GM23338 (cell line): ENCODE results near the gene RAD51B. TPM values are rescaled to one million over a fixed set of nuclear protein-coding genes. Genes with fewer than 3 reads are reported as not detected.

ENCODE experiments used
- ATAC-seq: fragments of 200-7000 bp; cut with Tn5 transposase; 3 replicates; pipeline ENCODE4 v1.9.1; 2020
- DNase-seq: peaks from one replicate; pipeline ENCODE4 v3.0.0-alpha.2; 2015; ENCODE audit warnings: low spot score
- H2AFZ ChIP-seq: fragments of 200-600 bp; sonication (generic); 2 replicates; pipeline ENCODE4 v1.8.0; 2016; ENCODE audit warnings: antibody characterized with exemption, mild to moderate bottlenecking, moderate library complexity
- H3F3A ChIP-seq: fragments of 200-600 bp; sonication (generic); replicated peaks from 2 replicates; pipeline ENCODE4 v1.8.0; 2017; ENCODE audit warnings: antibody characterized with exemption, mixed run types, low read depth
- H3K27ac ChIP-seq: fragments of 200-600 bp; sonication (generic); 2 replicates; pipeline ENCODE4 v1.6.1; 2016; ENCODE audit warnings: low read depth
- H3K27me3 ChIP-seq: fragments of 200-600 bp; sonication (generic); 2 replicates; pipeline ENCODE4 v1.8.0; 2016; ENCODE audit warnings: mild to moderate bottlenecking, mixed run types, moderate library complexity; ENCODE audit not compliant: insufficient read depth
- H3K36me3 ChIP-seq: fragments of 200-600 bp; sonication (generic); 2 replicates; pipeline ENCODE4 v1.8.0; 2016; ENCODE audit warnings: mild to moderate bottlenecking; ENCODE audit not compliant: insufficient read depth
- H3K4me1 ChIP-seq: fragments of 200-600 bp; sonication (generic); 2 replicates; pipeline ENCODE4 v1.8.0; 2016; ENCODE audit warnings: mild to moderate bottlenecking, moderate library complexity; ENCODE audit not compliant: insufficient read depth
- H3K4me2 ChIP-seq: fragments of 200-600 bp; sonication (generic); 2 replicates; pipeline ENCODE4 v1.7.1; 2017; ENCODE audit warnings: mixed run types
- H3K4me3 ChIP-seq: fragments of 200-600 bp; sonication (generic); 2 replicates; pipeline ENCODE4 v1.6.1; 2016; ENCODE audit warnings: mixed run types
- H3K79me2 ChIP-seq: fragments of 200-600 bp; sonication (generic); replicated peaks from 2 replicates; pipeline ENCODE4 v1.8.0; 2017; ENCODE audit warnings: mild to moderate bottlenecking; ENCODE audit not compliant: insufficient read depth
- H3K9me2 ChIP-seq: fragments of 200-600 bp; sonication (generic); 2 replicates; pipeline ENCODE4 v1.8.0; 2017; ENCODE audit not compliant: insufficient read depth
- H4K20me1 ChIP-seq: fragments of 200-600 bp; sonication (generic); replicated peaks from 2 replicates; pipeline ENCODE4 v1.8.0; 2017; ENCODE audit warnings: mild to moderate bottlenecking; ENCODE audit not compliant: insufficient read depth
- H3K27ac Mint-ChIP-seq: 2 replicates; pipeline ENCODE4 v1.8.0; 2020; ENCODE audit warnings: inconsistent platforms, mild to moderate bottlenecking, moderate library complexity, mixed read lengths
- H3K27me3 Mint-ChIP-seq: 3 replicates; pipeline ENCODE4 v1.8.0; 2022; ENCODE audit warnings: low read depth, mild to moderate bottlenecking, moderate library complexity, mixed read lengths, inconsistent platforms; ENCODE audit not compliant: insufficient read depth, poor library complexity
- H3K36me3 Mint-ChIP-seq: 3 replicates; pipeline ENCODE4 v1.8.0; 2021; ENCODE audit warnings: low read depth, mild to moderate bottlenecking, inconsistent platforms, moderate library complexity, mixed read lengths
- H3K4me1 Mint-ChIP-seq: 3 replicates; pipeline ENCODE4 v1.8.0; 2020; ENCODE audit warnings: mild to moderate bottlenecking, inconsistent platforms, mixed read lengths
- H3K4me3 Mint-ChIP-seq: 3 replicates; pipeline ENCODE4 v1.8.0; 2021; ENCODE audit warnings: moderate library complexity, mild to moderate bottlenecking, inconsistent platforms, mixed read lengths
- H3K9me3 Mint-ChIP-seq: 3 replicates; pipeline ENCODE4 v1.8.0; 2020; ENCODE audit warnings: moderate library complexity, mild to moderate bottlenecking, inconsistent platforms, mixed read lengths
- EZH2 ChIP-seq: fragments of 200-600 bp; sonication (generic); IDR thresholded peaks from one replicate; pipeline ENCODE4 v1.8.0; 2017; ENCODE audit warnings: antibody characterized with exemption, mild to moderate bottlenecking, low read depth; ENCODE audit not compliant: unreplicated experiment
- JUNB ChIP-seq: IDR thresholded peaks from one replicate; pipeline ENCODE4 v1.6.1; 2016; ENCODE audit warnings: antibody characterized with exemption; ENCODE audit not compliant: unreplicated experiment
- STAT1 ChIP-seq: IDR thresholded peaks from one replicate; pipeline ENCODE4 v1.6.1; 2016; ENCODE audit warnings: antibody characterized with exemption; ENCODE audit not compliant: unreplicated experiment
- ZNF114 ChIP-seq: fragments of 250-450 bp; sonication (Bioruptor Pico); IDR thresholded peaks from 2 replicates; pipeline ENCODE4 v1.5.0; 2020; ENCODE audit warnings: mild to moderate bottlenecking, moderate library complexity
- polyA plus RNA-seq: library from polyadenylated mRNA; unstranded; fragments of >200 nt; fragmentation: Nextera tagmentation; extraction: Ambion mirVana; gene quantifications from 2 replicates; pipeline ENCODE4 v1.2.1, GENCODE V29; 2016
- total RNA-seq: library from RNA; depleted of rRNA; stranded (reverse); fragments of >200 nt; shearing (Covaris generic); gene quantifications from 2 replicates; pipeline ENCODE4 v1.2.3, GENCODE V29; 2014
- TF ChIP-seq, protein P1 (sequence below): IDR thresholded peaks from one replicate; pipeline ENCODE4 v1.6.1; 2018; ENCODE audit warnings: antibody characterized with exemption; ENCODE audit not compliant: unreplicated experiment
- TF ChIP-seq, protein P2 (sequence below): fragments of 250-450 bp; sonication (Bioruptor Pico); IDR thresholded peaks from 2 replicates; pipeline ENCODE4 v1.5.0; 2020; ENCODE audit warnings: mild to moderate bottlenecking, moderate library complexity

RAD51B gene
- total and polyA plus RNA-seq, 2 experiments from 2014 or later, result 15.7 to 29.1 TPM

DNA sequence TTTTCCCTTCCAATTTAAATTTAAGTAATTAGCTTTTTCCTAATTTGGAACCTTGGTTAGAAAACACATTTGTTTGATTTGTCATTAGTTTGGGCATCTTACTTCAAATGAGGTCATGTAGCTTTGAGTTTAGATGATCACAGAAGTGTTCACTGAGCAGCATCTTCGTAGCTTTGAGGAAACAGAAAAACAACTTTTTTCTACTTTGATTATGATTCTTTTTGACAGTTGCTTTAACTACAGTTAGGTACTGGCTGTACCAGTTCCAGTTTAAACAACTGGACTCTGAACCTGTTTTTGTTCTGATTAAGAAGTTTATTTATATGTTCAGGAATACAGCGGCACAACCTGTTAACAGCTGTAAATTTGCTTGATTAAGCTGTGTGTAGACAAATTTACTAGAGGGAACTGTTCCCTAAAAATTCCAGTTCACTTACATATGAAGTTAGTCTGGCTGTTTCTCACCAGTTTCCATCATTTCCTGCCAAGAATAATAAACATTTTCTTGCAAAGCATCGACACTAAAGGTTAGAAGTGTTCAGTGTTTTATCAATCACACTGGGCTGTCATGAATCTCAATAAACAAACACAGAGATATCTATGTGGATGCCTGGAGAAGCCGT, 191.9 kb downstream of the RAD51B start (continued):
- TF ChIP-seq, protein P1, sequence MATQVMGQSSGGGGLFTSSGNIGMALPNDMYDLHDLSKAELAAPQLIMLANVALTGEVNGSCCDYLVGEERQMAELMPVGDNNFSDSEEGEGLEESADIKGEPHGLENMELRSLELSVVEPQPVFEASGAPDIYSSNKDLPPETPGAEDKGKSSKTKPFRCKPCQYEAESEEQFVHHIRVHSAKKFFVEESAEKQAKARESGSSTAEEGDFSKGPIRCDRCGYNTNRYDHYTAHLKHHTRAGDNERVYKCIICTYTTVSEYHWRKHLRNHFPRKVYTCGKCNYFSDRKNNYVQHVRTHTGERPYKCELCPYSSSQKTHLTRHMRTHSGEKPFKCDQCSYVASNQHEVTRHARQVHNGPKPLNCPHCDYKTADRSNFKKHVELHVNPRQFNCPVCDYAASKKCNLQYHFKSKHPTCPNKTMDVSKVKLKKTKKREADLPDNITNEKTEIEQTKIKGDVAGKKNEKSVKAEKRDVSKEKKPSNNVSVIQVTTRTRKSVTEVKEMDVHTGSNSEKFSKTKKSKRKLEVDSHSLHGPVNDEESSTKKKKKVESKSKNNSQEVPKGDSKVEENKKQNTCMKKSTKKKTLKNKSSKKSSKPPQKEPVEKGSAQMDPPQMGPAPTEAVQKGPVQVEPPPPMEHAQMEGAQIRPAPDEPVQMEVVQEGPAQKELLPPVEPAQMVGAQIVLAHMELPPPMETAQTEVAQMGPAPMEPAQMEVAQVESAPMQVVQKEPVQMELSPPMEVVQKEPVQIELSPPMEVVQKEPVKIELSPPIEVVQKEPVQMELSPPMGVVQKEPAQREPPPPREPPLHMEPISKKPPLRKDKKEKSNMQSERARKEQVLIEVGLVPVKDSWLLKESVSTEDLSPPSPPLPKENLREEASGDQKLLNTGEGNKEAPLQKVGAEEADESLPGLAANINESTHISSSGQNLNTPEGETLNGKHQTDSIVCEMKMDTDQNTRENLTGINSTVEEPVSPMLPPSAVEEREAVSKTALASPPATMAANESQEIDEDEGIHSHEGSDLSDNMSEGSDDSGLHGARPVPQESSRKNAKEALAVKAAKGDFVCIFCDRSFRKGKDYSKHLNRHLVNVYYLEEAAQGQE, result no peak
- TF ChIP-seq EZH2, result no peak

DNA sequence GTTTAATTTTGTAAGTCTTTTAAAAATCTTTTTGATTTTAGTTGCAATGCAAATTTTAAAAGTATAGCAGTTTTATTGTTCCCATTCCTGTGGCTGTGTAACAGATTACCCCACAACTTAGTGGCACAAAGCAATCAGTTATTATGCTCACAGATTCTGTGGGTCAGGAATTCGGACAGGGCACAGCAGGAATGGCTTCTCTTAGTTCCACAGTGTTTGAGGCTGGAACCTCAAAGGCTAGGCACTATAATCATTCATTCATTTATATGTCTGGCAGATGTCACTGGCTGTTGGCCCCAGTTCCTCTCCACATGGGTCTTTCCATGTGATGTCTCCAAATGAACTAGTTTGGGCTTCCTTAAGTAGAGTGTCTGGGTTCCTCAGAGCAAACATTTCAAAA, 193.3 kb downstream of the RAD51B start:
- H3K36me3 ChIP-seq, result no peaks in the 10 kb centered on the region; the same call in 1 of the 2 replicates
- Mint-ChIP-seq H3K27me3 (no peaks in the 10 kb centered on the region), H3K4me1 (no peaks in the 10 kb centered on the region), H3K4me3 (no peak overlapping the region), H3K36me3 (peaks cover 12% of the 10 kb centered on the region), H3K27ac (no peak overlapping the region), H3K9me3 (peaks cover 8% of the 10 kb centered on the region)
- no peak overlapping the region for H3K4me3 ChIP-seq
- ATAC-seq (no peak), DNase-seq (no peak)
- no peaks in the 10 kb centered on the region for H4K20me1 ChIP-seq
- TF ChIP-seq STAT1 (no peak), JUNB (no peak), ZNF114 (no peak)
- TF ChIP-seq, protein P1, result no peak
- TF ChIP-seq, protein P2, sequence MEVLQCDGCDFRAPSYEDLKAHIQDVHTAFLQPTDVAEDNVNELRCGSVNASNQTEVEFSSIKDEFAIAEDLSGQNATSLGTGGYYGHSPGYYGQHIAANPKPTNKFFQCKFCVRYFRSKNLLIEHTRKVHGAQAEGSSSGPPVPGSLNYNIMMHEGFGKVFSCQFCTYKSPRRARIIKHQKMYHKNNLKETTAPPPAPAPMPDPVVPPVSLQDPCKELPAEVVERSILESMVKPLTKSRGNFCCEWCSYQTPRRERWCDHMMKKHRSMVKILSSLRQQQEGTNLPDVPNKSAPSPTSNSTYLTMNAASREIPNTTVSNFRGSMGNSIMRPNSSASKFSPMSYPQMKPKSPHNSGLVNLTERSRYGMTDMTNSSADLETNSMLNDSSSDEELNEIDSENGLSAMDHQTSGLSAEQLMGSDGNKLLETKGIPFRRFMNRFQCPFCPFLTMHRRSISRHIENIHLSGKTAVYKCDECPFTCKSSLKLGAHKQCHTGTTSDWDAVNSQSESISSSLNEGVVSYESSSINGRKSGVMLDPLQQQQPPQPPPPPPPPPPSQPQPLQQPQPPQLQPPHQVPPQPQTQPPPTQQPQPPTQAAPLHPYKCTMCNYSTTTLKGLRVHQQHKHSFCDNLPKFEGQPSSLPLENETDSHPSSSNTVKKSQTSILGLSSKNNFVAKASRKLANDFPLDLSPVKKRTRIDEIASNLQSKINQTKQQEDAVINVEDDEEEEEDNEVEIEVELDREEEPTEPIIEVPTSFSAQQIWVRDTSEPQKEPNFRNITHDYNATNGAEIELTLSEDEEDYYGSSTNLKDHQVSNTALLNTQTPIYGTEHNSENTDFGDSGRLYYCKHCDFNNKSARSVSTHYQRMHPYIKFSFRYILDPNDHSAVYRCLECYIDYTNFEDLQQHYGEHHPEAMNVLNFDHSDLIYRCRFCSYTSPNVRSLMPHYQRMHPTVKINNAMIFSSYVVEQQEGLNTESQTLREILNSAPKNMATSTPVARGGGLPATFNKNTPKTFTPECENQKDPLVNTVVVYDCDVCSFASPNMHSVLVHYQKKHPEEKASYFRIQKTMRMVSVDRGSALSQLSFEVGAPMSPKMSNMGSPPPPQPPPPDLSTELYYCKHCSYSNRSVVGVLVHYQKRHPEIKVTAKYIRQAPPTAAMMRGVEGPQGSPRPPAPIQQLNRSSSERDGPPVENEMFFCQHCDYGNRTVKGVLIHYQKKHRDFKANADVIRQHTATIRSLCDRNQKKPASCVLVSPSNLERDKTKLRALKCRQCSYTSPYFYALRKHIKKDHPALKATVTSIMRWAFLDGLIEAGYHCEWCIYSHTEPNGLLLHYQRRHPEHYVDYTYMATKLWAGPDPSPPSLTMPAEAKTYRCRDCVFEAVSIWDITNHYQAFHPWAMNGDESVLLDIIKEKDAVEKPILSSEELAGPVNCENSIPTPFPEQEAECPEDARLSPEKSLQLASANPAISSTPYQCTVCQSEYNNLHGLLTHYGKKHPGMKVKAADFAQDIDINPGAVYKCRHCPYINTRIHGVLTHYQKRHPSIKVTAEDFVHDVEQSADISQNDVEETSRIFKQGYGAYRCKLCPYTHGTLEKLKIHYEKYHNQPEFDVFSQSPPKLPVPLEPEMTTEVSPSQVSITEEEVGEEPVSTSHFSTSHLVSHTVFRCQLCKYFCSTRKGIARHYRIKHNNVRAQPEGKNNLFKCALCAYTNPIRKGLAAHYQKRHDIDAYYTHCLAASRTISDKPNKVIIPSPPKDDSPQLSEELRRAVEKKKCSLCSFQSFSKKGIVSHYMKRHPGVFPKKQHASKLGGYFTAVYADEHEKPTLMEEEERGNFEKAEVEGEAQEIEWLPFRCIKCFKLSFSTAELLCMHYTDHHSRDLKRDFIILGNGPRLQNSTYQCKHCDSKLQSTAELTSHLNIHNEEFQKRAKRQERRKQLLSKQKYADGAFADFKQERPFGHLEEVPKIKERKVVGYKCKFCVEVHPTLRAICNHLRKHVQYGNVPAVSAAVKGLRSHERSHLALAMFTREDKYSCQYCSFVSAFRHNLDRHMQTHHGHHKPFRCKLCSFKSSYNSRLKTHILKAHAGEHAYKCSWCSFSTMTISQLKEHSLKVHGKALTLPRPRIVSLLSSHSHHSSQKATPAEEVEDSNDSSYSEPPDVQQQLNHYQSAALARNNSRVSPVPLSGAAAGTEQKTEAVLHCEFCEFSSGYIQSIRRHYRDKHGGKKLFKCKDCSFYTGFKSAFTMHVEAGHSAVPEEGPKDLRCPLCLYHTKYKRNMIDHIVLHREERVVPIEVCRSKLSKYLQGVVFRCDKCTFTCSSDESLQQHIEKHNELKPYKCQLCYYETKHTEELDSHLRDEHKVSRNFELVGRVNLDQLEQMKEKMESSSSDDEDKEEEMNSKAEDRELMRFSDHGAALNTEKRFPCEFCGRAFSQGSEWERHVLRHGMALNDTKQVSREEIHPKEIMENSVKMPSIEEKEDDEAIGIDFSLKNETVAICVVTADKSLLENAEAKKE (CRISPR knock-in tag), result no peak
- no peak overlapping the region for H2AFZ ChIP-seq
- no peaks in the 10 kb centered on the region for H3K9me2 ChIP-seq
- H3K27ac ChIP-seq, result no peak overlapping the region
- H3K27me3 ChIP-seq, result no peaks in the 10 kb centered on the region
- no peaks in the 10 kb centered on the region for H3F3A ChIP-seq
- H3K4me1 ChIP-seq, result no peaks in the 10 kb centered on the region
- no peaks in the 10 kb centered on the region for H3K79me2 ChIP-seq
- no peak overlapping the region for H3K4me2 ChIP-seq
